TTC549 (cell line): ENCODE measurements around the gene SLC39A1.

ENCODE experiments used
- FAIRE-seq: peaks from 2 replicates; lab custom pipeline; 2012; peaks lifted over from hg19 to GRCh38; lab: Jason Lieb, UNC

SLC39A1 gene

DNA sequence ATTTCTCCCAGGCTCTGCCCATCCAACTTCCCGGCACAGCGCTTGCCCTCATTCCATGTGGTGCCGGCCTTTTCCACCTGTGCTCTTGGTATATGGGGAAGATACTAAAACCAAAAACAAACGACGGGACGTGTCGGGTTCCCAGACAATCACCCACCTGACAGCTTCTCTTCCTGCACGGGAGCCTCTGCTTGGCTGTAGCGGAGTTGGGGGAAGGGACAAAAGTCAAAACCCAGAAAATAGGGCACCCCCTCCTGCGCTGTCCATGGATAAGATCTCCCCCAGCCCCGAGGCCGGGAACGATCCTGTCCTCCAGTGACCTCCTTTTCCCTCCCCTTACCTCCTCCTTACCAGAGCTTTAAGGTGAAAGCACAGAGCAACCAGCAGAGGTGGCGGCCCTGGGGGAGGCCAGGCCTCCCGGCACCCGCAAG lies 13.5 kb upstream of the SLC39A1 start:
- FAIRE-seq: no peak

- FAIRE-seq: no peak
Observed at GRCh38 chr1:153973525-153973924, 10.2 kb upstream of the SLC39A1 start.

GRCh38 chr1:153973071-153973470 lies 9.7 kb upstream of the SLC39A1 start:
- FAIRE-seq: no peak

DNA sequence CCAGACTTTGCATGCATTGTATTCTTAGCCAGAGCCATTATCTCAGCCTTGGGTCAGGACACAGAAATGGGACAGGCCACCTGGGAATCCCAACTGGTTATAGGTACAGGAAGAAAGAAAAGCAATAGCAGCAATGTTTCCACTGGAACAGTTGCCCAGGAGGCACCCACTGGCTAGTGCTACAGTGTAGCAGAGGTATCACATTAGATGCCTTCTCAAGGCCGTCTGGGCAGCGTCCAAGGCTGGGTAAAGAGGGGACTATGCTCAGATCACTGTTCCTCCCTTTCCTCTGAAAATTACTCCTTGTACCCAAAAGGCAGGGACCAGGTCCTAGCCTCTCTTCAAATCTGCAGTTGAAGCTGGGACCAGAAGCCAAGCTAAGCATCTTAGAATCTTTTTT lies 7.0 kb upstream of the SLC39A1 start:
- no peak for FAIRE-seq

- FAIRE-seq: no peak
Observed at GRCh38 chr1:153968972-153969371, 5.6 kb upstream of the SLC39A1 start.

DNA sequence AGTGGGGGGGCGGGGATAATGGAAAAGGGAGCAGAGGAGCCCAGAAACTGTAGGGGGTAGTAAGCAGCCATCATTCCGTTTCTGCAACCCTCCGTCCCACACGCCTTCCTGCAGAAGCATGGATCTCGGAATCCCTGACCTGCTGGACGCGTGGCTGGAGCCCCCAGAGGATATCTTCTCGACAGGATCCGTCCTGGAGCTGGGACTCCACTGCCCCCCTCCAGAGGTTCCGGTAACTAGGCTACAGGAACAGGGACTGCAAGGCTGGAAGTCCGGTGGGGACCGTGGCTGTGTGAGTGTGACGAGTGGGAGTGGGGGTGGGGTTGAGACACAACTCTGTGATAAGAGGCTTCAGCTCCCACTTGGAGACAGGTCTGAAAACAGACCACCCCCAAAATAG lies 5.1 kb upstream of the SLC39A1 start:
- no peak for FAIRE-seq

DNA sequence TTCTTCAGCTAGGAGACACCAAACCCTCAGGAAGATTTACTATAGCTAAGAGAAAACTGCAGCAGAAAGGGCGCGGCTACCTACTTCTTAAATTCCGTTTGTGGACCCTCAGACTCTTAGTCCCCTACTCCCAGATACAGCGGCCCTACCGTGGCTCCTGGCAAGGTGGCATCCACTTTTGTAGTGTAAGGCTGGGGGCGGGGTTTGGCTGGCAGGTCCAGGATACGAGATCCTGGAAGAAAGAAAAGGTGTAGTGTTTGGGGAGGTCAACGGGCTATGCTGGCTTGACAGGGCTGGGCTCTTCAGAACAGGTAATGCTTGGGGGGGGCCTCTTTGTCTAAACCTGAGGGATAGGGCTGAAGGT lies 4.6 kb upstream of the SLC39A1 start:
- no peak for FAIRE-seq

DNA sequence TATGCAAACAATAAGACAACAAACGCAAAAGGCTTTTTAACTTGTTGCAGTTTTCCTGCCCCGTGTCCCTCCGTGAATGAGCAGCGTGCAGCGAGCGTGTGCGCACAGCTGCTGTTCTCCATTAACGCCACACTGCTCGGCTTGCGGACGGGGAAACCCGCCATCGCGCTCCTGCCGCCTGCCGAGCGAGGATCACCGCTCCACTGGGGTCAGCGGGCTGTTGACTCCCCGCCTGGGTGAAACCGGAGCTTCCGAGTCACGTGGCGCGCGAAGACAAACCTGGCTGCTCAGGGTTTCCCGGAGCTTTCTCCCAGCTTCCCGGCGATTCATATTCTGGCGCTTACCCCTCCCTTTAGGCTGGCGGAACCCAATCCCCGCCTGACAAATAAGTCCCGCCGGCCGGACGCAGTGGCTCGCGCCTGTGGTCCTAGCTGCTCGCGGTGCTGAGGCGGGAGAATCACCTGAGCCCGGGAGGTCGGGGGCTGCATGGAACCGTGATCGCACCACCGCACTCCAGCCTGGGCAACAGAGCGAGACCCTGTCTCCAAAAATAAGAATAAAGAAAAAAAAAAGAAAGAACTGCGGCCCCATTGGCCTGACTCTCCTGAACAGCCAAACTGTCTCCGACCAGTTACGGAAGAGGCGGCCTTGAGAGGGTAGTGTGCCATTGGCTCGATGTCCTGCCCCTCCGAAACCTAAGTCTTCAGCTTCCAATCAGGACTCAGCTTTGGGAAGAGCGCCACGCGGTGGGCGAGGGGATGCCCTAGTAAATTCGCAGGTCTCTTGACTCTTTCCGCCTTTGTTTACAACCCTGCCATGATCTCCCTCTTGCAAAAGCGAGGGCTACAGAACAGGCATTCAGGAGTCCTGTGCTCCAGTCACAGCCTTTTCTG lies 4.0 kb upstream of the SLC39A1 start, which contains the start of gene CREB3L4:
TSS of gene CREB3L4 (plus strand) at position 796 of the 893 bp plus-strand sequence. CDS start 624 bp downstream, outside the sequence.
- peak; percentile 96 for FAIRE-seq

GRCh38 chr1:153963850-153964331 lies 554 bp upstream of the SLC39A1 start:
- FAIRE-seq: no peak

GRCh38 chr1:153962088-153963029 lies 978 bp downstream of the SLC39A1 start:
- FAIRE-seq: no peak

- no peak for FAIRE-seq
Observed at GRCh38 chr1:153961421-153961820, 1.9 kb downstream of the SLC39A1 start.

- FAIRE-seq: no peak
Observed at GRCh38 chr1:153960206-153960605, 3.1 kb downstream of the SLC39A1 start.

GRCh38 chr1:153959454-153959853 lies 3.9 kb downstream of the SLC39A1 start:
- FAIRE-seq: no peak

GRCh38 chr1:153958961-153959260 lies 4.4 kb downstream of the SLC39A1 start:
- no peak for FAIRE-seq

DNA sequence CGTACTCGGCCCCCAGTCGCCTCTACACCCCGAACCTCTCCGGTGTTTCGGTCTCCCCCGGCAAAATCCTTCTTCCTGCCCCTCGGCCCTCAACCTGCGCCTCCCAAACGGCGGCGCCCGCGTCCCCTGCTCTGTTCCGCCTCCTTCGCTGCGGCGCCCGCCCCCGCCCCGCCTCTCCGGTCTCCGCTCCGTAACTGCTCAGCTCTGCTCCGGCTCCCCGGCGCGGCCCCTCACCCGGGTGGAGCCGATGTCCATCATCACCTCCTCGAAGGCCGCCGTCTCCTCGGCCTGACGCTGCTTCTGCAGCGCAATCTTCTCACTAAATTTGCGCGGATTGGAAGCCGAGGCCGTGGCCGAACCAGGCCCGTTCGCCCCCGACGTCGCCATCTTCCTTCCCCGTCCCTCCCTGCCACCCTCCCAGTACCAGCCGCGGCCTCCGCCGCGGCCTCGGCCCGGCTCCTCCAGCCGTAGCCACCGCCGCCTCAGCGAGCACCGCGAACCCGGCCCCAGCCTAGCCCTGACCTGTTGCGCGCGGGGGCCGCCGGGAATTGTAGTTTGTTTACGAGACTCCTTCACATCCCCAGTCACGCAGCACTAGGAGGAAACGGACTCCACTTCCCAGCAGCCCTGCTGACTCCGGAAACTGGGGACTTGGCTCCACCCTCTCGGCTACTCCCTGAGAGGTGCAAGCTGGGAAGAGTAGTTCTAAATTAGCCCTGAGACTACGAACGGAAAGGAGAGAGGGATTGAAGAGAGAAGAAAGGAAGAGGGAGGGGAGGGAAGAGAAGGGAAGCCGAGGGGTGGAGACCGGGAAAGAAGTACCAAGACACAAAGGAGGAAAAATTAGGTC lies 5.0 kb downstream of the SLC39A1 start, which contains the start of gene CRTC2:
TSS of gene CRTC2 (minus strand) at position 502 of the 850 bp plus-strand sequence. CDS start at position 387, 115 bp downstream.
- peak; percentile 99 for FAIRE-seq

DNA sequence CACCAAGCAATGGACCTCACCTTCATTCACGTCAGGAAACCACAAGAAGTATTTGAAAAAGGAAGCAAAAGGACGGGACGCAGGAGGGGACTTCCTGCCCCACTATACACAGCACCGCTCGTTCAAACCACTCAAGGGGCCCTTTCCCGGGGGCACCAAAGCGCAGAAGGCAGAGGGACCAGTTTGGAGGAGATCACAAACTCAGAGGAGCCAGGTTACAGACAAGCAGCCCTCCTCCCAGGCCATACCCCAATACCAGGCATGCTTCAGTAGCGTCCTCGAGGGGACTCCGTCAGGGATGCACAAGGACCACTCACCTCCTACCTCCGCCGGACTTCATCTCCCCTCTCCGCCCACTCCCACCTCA lies 5.6 kb downstream of the SLC39A1 start:
- FAIRE-seq: no peak

DNA sequence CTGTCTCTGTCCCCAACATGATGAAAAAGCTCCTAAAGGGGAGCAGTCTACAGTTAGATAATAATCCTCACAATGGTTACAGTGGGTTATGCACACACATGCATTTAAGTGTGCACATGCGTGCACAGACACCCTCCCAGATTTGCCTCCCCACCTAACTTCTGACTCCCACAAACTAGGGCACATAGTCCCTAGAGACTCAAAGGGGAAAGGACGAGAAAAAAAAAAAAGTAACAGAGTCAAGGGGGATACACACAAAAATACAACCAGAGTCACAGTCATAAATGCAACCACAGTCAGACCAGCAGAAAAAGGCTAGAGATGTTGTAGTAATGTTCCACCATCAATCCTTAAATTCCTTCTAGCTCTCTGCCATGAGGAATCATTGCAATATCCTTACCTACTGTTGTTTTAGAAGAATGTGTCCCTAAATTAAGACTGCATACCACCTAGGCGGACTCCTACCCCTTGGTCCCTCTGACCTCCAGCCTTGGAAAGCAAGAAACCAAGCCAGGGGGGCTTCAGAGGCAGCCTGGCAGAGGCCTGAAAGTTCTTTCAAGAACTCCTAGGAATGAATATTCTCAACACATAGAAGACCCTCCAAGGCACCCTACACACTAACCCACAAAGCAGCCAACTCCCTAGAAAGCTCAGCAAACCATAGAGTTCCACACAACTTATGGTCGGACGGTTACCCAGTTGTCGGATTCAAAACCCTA lies 6.2 kb downstream of the SLC39A1 start:
- FAIRE-seq: no peak

GRCh38 chr1:153954826-153955225 lies 8.5 kb downstream of the SLC39A1 start:
- no peak for FAIRE-seq

GRCh38 chr1:153953859-153954365 lies 9.4 kb downstream of the SLC39A1 start:
- FAIRE-seq: no peak

- no peak for FAIRE-seq
Observed at GRCh38 chr1:153951801-153952200, 11.5 kb downstream of the SLC39A1 start.

- no peak for FAIRE-seq
Observed at GRCh38 chr1:153951183-153951582, 12.2 kb downstream of the SLC39A1 start.
